ENCODE results near the gene ITGB7. TPM values are rescaled to one million over a fixed set of nuclear protein-coding genes. Genes with fewer than 3 reads are reported as not detected.

The ITGB7 gene
- total and polyA plus RNA-seq, 10 of the 15 experiments (the other 5 are each of a cell fraction or from before 2014, with no cell fraction given), result 54.5 to 487 (median 252) TPM

- SMC1A ChIA-PET (ENCODE audit: uncharacterized antibody, unreplicated experiment), result no interaction called here
- H3K4me3 ChIP-seq, result no peak overlapping the region
- CTCF ChIA-PET, result no interaction called here
- H3K9ac ChIP-seq (ENCODE audit: control insufficient read depth, insufficient read depth, low read length), result no peak overlapping the region
- intact Hi-C loops (cut with micrococcal nuclease; ENCODE audit: unreplicated experiment), result no loop called here
- no peaks in the 10 kb centered on the region for H4K20me1 ChIP-seq (ENCODE audit: control insufficient read depth, insufficient read depth)
- H3K79me2 ChIP-seq (ENCODE audit: control insufficient read depth, insufficient read depth, low read length), result no peaks in the 10 kb centered on the region
- H3K27me3 ChIP-seq (replicated peaks in 1 of 2; ENCODE audit: control insufficient read depth in 2 of 2, insufficient read depth in 2 of 2, low read length in 1 of 2), result no peaks in the 10 kb centered on the region; a peak in 1 of 4 replicates
- 10% methylated on average over 4 of the region's 4 CpGs for WGBS (ENCODE audit: insufficient coverage, insufficient replicate concordance, low lambda C conversion rate, missing lambda C conversion rate)
- POLR2A ChIA-PET, result no interaction called here
- H3K27ac ChIP-seq (ENCODE audit: control insufficient read depth, insufficient read depth), result no peak overlapping the region
- no peak for TF ChIP-seq IKZF2 (IDR thresholded peaks at IDR 0.05)
- TF ChIP-seq, protein P1, sequence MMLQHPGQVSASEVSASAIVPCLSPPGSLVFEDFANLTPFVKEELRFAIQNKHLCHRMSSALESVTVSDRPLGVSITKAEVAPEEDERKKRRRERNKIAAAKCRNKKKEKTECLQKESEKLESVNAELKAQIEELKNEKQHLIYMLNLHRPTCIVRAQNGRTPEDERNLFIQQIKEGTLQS (IDR thresholded peaks at IDR 0.05; ENCODE audit: borderline replicate concordance, extremely low read depth, low read depth, low read length), result no peak
- TF ChIP-seq KLF5 (IDR thresholded peaks at IDR 0.05; ENCODE audit: partially characterized antibody), result no peak
- TF ChIP-seq HDAC6 (IDR thresholded peaks at IDR 0.05; ENCODE audit: unreplicated experiment), result no peak
- TF ChIP-seq TCF3 (IDR thresholded peaks at IDR 0.05; ENCODE audit: borderline replicate concordance, insufficient read depth, low read depth, low read length), result no peak
- no peak for TF ChIP-seq MXI1 (IDR thresholded peaks at IDR 0.05; ENCODE audit: low read depth, low read length)
- TF ChIP-seq RB1 (IDR thresholded peaks at IDR 0.05; ENCODE audit: borderline replicate concordance), result no peak
- TF ChIP-seq, protein P2, sequence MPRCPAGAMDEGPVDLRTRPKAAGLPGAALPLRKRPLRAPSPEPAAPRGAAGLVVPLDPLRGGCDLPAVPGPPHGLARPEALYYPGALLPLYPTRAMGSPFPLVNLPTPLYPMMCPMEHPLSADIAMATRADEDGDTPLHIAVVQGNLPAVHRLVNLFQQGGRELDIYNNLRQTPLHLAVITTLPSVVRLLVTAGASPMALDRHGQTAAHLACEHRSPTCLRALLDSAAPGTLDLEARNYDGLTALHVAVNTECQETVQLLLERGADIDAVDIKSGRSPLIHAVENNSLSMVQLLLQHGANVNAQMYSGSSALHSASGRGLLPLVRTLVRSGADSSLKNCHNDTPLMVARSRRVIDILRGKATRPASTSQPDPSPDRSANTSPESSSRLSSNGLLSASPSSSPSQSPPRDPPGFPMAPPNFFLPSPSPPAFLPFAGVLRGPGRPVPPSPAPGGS (IDR thresholded peaks at IDR 0.05; ENCODE audit: borderline replicate concordance, insufficient read depth, low read depth, low read length, poor library complexity, severe bottlenecking), result no peak
- TF ChIP-seq, protein P3, sequence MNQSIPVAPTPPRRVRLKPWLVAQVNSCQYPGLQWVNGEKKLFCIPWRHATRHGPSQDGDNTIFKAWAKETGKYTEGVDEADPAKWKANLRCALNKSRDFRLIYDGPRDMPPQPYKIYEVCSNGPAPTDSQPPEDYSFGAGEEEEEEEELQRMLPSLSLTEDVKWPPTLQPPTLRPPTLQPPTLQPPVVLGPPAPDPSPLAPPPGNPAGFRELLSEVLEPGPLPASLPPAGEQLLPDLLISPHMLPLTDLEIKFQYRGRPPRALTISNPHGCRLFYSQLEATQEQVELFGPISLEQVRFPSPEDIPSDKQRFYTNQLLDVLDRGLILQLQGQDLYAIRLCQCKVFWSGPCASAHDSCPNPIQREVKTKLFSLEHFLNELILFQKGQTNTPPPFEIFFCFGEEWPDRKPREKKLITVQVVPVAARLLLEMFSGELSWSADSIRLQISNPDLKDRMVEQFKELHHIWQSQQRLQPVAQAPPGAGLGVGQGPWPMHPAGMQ (IDR thresholded peaks at IDR 0.05; ENCODE audit: borderline replicate concordance), result no peak
- no peak for TF ChIP-seq RFX5 (IDR thresholded peaks at IDR 0.05; ENCODE audit: low read depth, low read length)
- no peak for TF ChIP-seq JUNB (IDR thresholded peaks at IDR 0.05)
- no peak for TF ChIP-seq E2F8 (IDR thresholded peaks at IDR 0.05; ENCODE audit: low read depth, partially characterized antibody)
- TF ChIP-seq ZNF622 (IDR thresholded peaks at IDR 0.05), result no peak
- no peak for TF ChIP-seq MTA3 (IDR thresholded peaks at IDR 0.05; ENCODE audit: borderline replicate concordance, low read length)
- TF ChIP-seq SIX5 (IDR thresholded peaks at IDR 0.05; ENCODE audit: low read depth, low read length, severe bottlenecking), result no peak
- H3K4me1 ChIP-seq (ENCODE audit: control insufficient read depth, insufficient read depth, low read length), result peaks cover 10% of the 10 kb centered on the region
- H2AFZ ChIP-seq (ENCODE audit: control insufficient read depth, low read depth, low read length), result no peak overlapping the region
- DNase-seq (ENCODE audit: low read depth, low spot score) (no peak), FAIRE-seq (no peak), ATAC-seq (no peak)
- in situ Hi-C loops (cut with MboI), result no loop called here
- H3K9me3 ChIP-seq (replicated peaks; ENCODE audit: control insufficient read depth, insufficient read depth, low read length), result no peaks in the 10 kb centered on the region
- BruUV-seq (replicated peaks), result no TSS peak
- H3K4me2 ChIP-seq (ENCODE audit: control insufficient read depth, insufficient read depth), result no peak overlapping the region
- RAD21 ChIA-PET (ENCODE audit: unreplicated experiment), result no interaction called here
- H3K36me3 ChIP-seq (ENCODE audit: control insufficient read depth in 2 of 2, insufficient read depth in 2 of 2, low read length in 1 of 2), result no peaks in the 10 kb centered on the region
Measured at GRCh38 chr12:53226815-53227214, 19.8 kb upstream of the ITGB7 start.

Measured in GM12878 (cell line).